HG03354 (cell line): ENCODE results near the gene RPS25.
"Not testable (repeated sequence)": the region's sequence is repeated elsewhere in the genome, so short reads cannot be mapped to it uniquely, and the experiment has no call there.

Source experiments
- ATAC-seq: cut with Tn5 transposase; IDR thresholded peaks from one replicate; pipeline ENCODE4 v1.9.1; 2021; ENCODE audit warnings: mild to moderate bottlenecking; ENCODE audit not compliant: unreplicated experiment, poor library complexity, severe bottlenecking

Gene RPS25

GRCh38 chr11:119041821-119042514, 23.8 kb upstream of the RPS25 start:
- no peak for ATAC-seq

DNA sequence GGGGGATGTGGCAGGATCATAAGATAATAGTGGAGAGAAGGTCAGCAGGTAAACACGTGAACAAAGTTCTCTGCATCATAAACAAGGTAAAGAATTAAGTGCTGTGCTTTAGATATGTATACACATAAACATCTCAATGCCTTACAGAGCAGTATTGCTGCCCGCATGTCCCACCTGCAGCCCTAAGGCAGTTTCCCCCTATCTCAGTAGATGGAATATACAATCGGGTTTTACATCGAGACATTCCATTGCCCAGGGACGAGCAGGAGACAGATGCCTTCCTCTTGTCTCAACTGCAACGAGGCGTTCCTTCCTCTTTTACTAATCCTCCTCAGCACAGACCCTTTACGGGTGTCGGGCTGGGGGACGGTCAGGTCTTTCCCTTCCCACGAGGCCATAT, 21.3 kb upstream of the RPS25 start:
- ATAC-seq: not testable (repeated sequence)

DNA sequence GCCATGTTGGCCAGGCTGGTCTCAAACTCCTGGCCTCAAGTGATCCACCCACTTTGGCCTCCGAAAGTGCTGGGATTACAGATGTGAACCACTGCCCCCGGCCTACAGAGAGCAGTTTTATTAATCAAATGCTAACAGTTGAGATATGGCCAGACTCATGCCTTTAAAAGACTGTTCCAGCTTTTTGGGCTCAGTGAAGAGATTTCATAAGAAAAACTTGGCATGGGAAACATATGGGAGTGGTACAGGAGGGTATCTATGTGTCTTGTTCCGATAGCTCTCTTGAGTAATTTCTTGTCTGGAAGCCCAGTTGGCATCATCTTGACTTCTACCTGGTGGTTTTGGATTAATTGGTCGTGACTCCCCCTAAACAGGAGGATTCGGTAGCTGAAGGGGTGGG, 20.7 kb upstream of the RPS25 start:
- no peak for ATAC-seq

DNA sequence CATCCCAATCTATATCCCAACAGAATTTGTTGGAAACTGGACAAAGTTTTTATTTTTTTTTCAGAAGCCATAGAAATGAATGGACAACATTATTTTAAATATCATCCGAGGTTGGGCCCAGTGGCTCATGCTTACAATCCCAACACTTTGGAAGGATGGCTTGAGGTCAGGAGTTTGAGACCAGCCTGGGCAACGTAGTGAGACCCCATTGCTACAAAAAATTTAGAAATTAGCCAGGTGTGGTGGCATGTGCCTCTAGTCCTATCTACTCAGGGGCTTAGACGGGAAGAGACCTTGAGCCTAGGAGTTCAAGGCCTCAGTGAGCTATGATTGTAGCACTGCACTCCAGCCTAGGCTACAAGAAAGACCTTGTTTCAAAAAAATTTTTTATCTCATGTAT, 16.7 kb upstream of the RPS25 start:
- ATAC-seq: no peak

GRCh38 chr11:119033421-119033820, 15.3 kb upstream of the RPS25 start:
- ATAC-seq: not testable (repeated sequence)

- no peak for ATAC-seq
These were observed 13.8 kb upstream of the RPS25 start for GRCh38 chr11:119031912-119032280.

GRCh38 chr11:119030329-119031047, 12.3 kb upstream of the RPS25 start, which contains the start of gene SLC37A4:
Gene SLC37A4, minus strand, starts transcription at chr11:119030877.
- peak; percentile 90 for ATAC-seq

DNA sequence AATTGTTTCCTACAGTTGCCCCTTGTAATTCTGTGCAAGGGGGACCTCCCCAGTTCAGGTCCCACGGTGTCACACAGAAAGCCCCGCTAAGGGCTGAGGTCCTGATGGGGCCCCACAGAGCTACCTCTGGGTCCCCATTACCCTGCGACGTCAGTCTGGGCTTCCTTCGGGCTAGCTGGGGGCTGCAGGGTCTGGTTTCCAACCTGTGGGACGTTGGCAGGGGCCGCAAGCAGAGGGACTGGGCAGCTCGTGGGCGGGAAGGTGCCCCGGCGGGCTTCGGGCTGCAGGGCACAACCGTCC, 11.8 kb upstream of the RPS25 start:
- peak; percentile 21 for ATAC-seq

GRCh38 chr11:119029340-119030028, 11.3 kb upstream of the RPS25 start:
- ATAC-seq: peak; percentile 15

DNA sequence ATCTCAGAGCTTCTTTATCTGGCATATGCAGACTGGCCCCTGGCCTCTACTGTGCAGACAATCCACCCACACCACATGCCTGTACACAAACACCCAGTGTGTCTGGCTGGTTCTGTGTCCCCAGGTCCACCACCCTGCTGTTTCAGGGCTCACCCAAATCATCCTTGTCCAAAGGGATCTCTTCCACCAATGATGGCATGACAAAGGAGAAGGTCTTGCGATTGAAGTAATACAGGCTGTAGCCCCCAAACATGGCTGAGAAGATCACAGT, 10.9 kb upstream of the RPS25 start:
- ATAC-seq: no peak

GRCh38 chr11:119028346-119029068, 10.4 kb upstream of the RPS25 start:
- no peak for ATAC-seq

DNA sequence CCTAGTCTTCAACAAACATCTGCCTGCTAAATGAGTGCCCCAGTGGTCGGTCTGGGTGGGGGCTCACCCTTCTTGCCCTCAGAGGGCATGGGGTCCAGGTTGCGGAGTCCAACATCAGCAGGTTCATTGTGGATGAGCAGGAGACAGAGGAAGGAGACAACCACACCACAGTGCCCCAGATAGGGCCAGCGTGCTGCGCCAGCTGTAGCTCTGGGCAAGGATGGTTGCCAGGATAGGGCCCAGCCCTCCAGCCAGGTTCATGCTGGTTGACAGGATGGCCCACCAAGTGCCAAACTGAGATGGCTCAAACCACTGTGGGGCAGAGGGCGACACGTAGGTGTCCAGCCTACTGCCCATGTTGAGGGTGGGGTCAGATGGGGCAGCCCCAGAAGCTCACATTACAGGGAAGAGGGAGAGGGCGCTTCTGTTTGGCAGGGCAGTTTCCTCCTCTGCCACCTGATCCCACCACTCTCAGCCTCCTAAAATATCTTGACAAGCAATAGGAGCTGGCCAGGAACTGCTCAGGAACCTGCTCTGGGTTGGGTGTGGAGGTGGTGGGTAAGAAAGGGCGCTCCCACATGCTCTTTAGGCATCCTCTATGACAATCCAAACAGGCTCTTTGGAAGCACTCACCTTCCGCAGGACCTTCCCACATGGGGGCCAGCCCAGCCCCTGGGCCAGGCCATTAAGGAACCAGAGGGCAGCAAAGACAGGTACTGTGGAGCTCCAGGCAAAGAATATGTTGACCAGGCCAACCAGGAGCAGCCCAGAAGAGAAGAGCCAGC, 9.6 kb upstream of the RPS25 start:
- no peak for ATAC-seq

DNA sequence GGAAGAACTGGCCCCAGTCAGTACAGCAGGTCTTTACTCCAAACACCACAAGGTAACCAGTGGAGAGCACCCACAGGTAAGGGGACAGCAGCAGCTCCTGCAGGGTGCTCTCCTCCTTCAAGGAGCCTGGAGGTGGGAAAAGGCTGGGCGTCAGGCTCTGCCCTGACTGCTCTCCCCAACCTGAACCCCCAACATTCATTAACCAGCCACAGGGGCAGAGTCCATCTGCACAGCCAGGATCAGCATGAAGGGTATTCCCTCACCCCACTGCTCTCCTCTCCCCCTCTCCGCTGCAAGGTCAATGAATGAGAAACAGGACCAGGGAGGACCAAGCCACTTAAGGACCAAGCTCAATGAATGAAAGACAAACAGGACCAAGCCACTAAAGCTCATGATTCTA, 8.8 kb upstream of the RPS25 start:
- ATAC-seq: no peak

DNA sequence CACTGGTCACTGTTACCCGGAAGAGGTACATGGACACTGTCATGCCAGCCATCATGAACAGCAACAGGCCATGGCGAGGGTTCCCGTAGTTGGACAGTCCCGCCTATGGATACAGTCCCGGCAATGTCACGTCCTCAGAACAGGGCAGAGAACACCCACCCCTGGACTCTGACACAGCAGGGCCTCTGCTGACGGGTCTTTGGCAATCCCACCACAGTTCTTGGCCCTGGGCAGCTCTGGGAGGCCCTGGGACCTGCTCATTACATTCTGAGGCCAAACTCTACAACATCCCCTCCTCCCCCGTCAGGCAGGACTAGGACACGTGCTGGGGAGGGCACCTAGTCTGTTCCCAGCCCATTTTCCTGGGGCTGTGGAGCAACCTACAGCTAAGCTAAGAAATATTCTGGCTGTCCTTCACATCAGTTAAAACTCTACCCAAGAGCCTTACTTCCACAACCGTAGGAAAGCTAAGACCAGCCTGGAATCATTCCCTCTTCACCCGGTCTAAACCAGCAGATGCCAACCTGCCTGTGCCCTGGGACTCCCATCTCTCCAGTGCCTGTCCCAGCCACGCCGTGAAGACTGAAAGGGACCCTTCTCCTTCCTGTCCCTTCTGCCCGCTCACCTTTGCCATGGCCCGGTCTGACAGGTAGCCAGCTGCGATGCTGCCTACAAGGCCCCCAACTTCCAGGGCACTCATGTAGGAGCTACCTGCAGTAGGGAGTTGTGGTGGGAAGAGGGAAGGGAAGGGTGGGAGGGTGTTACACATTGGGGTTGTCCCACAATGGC, 8.0 kb upstream of the RPS25 start:
- ATAC-seq: no peak

DNA sequence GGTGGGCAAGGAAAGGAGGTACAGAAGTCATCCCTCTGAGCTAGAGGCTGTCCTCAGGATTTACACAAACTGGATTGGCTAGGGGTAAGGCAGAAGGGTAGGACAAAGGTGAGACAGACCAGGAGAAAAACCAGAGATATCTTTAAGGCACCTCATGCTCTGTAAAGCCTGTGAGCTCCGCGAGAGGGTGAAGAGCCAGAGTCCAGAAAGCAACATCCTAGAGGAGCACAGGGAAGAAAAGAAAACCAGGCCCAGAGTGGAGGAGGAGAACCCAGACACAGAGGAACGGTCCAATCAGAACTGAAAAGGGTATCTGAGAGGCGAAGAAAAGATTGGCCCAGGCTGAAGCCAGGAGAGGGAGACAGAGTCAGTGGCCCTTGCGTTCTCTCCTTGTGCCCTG, 7.4 kb upstream of the RPS25 start:
- ATAC-seq: no peak

GRCh38 chr11:119025099-119025473, 6.9 kb upstream of the RPS25 start:
- ATAC-seq: no peak

- ATAC-seq: no peak
These were observed 6.4 kb upstream of the RPS25 start for GRCh38 chr11:119024430-119025098.

GRCh38 chr11:119023741-119024140, 5.6 kb upstream of the RPS25 start:
- no peak for ATAC-seq

- ATAC-seq: no peak
These were observed 3.5 kb upstream of the RPS25 start for GRCh38 chr11:119021631-119022030.
